D721Med (cell line): ENCODE measurements around the gene AKT3.
"Not testable (repeated sequence)": the region's sequence is repeated elsewhere in the genome, so short reads cannot be mapped to it uniquely, and the experiment has no call there.

Experiments
- DNase-seq: peaks from one replicate; pipeline ENCODE4 v3.0.0; 2011; ENCODE audit warnings: low spot score; ENCODE audit not compliant: insufficient read length
- FAIRE-seq: peaks from 2 replicates; lab custom pipeline; 2011; peaks lifted over from hg19 to GRCh38; lab: Jason Lieb, UNC
- TF ChIP-seq, protein P1 (sequence below): IDR thresholded peaks from 2 replicates; pipeline ENCODE4 v1.5.1; 2012; ENCODE audit warnings: mild to moderate bottlenecking, control low read depth; ENCODE audit not compliant: insufficient read depth; ENCODE audit errors: missing control alignments

Gene AKT3

DNA sequence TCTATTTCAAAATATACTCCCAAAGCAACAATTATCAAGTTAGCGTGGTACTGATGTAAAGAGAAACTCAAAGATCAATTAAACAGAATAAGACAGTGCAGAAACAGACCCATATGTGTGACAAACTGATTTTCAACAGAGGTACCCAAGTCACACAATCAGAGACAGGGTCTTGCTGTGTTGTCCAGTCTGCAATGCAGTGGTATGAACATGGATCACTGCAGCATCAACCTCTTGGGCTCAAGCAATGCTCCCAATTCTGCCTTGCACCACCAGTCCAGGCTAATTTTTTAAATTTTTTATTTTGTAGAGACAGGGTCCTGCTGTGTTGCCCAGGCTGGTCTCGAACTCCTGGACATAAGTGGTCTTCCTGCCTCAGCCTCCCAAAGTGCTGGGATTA is 255.6 kb downstream of the AKT3 start:
- DNase-seq: no peak
- TF ChIP-seq, protein P1, sequence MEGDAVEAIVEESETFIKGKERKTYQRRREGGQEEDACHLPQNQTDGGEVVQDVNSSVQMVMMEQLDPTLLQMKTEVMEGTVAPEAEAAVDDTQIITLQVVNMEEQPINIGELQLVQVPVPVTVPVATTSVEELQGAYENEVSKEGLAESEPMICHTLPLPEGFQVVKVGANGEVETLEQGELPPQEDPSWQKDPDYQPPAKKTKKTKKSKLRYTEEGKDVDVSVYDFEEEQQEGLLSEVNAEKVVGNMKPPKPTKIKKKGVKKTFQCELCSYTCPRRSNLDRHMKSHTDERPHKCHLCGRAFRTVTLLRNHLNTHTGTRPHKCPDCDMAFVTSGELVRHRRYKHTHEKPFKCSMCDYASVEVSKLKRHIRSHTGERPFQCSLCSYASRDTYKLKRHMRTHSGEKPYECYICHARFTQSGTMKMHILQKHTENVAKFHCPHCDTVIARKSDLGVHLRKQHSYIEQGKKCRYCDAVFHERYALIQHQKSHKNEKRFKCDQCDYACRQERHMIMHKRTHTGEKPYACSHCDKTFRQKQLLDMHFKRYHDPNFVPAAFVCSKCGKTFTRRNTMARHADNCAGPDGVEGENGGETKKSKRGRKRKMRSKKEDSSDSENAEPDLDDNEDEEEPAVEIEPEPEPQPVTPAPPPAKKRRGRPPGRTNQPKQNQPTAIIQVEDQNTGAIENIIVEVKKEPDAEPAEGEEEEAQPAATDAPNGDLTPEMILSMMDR: no peak
- FAIRE-seq: peak; percentile 51

DNA sequence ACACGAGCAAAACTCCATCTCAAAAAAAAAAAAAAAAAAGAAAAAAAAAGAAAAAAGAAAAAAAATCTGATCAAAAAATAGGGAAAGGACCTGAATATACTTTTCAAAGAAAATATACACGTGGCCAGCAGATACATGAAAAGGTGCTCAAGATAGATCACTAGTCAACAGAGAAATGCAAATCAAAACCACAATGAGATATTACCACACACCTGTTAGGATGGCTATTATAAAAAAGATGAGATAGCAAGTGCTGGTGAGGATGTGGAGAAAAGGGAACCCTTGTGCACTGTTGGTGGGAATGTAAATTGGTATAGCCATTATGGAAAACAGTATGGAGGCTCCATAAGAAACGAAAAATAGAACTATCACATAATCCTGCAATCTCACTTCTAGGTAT is 260.8 kb downstream of the AKT3 start:
- FAIRE-seq: peak; percentile 61
- not testable (repeated sequence) for DNase-seq

DNA sequence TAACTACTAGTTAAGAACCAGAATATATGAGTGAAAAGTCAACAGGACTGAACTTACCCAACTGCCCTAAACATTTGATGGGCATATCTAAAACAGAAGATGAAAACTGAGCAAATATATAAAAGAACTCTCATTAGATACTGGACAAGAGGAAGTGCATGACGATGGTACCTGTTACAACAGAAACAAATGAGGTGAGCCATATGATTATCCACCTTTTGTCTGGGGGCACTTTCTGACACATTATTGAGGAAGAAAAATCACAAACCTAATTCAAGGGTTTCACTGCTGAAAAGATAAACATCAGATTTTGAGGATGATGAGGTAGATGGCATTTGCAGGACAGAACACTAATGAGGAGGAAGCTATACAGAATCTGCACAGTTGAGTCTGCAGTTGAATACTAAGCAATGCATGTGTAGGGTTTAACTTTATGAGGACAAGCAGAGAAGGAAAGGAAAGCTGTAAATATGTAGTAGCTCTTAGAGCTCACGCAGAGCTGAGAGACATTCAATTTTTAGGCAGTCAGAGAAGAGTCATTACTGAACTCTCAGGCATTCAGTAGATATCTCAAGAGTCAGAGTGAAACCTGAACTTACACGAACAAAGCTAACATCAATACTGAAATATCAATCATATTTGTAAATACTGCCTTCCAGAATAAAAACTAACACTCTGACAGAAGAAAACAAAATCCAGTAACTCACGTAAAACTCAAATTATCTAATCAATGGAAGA is 262.1 kb downstream of the AKT3 start:
- FAIRE-seq (peak; percentile 58), DNase-seq (no peak)
- TF ChIP-seq, protein P1: no peak

DNA sequence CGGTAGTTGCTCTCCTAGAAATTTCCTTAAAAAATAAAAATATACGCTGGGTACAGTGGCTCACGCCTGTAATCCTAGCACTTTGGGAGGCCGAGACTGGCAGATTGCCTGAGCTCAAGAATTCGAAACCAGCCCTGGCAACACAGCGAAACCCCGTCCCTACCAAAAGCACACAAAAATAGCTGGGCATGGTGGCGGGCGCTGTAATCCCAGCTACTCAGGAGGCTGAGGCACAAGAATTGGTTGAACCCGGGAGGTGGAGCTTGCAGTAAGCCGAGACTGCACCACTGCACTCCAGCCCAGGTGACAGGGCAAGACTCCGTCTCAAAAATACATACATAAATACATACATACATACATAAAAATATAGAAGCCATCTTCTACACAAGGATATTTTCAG is 262.8 kb downstream of the AKT3 start:
- FAIRE-seq (no peak), DNase-seq (no peak)
- TF ChIP-seq, protein P1: no peak

DNA sequence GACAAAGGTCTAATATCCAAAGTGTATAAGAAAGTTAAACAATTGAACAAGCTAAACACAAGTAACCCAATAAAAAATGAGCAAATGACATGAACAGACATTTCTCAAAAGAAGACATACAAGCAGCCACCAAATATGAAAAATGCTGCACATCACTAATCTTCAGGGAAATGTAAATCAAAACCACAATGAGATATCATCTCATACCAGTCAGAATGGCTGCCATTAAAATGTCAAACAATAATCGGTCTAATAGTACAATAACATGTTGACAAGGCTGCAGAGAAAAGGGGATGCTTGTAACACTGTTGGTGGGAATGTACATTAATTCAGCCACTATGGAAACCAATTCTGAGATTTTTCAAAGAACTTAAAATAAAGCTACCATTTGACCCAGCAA is 264.1 kb downstream of the AKT3 start:
- DNase-seq: no peak
- TF ChIP-seq, protein P1: no peak
- FAIRE-seq: no peak

DNA sequence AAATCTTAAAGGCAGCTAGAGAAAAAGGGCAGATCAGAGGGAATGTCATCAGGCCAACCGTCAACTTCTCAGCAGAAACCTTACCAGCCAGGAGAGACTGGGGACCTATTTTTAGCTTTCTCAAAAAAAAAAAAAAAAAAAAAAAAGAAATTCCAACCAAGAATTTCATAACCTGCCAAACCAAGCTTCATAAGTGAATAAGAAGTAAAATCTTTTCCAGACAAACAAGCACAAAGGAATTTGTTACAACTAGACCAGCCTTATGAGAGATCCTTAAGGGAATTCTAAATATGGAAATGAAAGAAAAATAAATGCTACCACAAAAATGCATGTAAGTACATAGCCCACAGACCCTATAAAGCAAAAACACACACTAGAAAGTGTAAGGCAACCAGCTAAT is 267.7 kb downstream of the AKT3 start:
- no peak for DNase-seq
- TF ChIP-seq, protein P1: no peak
- peak; percentile 89 for FAIRE-seq

DNA sequence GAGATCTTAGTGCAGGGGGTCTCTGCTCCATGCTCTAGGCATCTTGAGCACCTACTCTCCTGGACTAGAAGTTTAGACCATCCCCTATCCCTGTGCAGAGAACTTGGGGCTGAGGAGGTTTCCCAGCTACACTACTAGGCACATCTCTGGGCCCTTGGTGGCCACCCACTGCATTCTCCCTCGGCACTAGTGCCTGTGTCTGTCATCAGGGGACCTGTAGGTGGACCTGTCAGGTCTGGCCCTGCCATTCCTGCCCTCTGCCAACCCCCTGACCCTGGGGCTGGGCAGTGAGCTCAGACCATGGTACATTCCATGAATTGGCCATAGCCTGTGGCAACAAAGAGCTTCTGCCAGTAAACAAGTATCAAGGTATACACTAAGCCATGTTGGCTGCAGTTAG is 269.1 kb downstream of the AKT3 start:
- FAIRE-seq: no peak
- TF ChIP-seq, protein P1: no peak
- DNase-seq: no peak
